ENCODE measurements around the gene MAB21L2. TPM values are rescaled to one million over a fixed set of nuclear protein-coding genes. Genes with fewer than 3 reads are reported as not detected.
"Not testable (repeated sequence)": the region's sequence is repeated elsewhere in the genome, so short reads cannot be mapped to it uniquely, and the experiment has no call there.

The MAB21L2 gene
- total RNA-seq, 1 experiment from 2014 or later = not detected

- BruUV-seq (replicated peaks) = no TSS peak
- DNase-seq = no peak
- ChIA-PET CTCF (no interaction called here), POLR2A (ENCODE audit: unreplicated experiment) (interaction anchor here (0.7 kb wide), 1 partner anchor 423 kb away, joined by 4 read pairs; no protein-coding TSS in a partner anchor)
- Histone ChIP-seq H3K36me3 (ENCODE audit: low read depth) (no peaks in the 10 kb centered on the region), H3K4me3 (no peak overlapping the region), H3F3A (ENCODE audit: insufficient read depth, low read depth) (no peaks in the 10 kb centered on the region), H3K79me2 (ENCODE audit: low read depth) (no peaks in the 10 kb centered on the region), H3K27me3 (ENCODE audit: insufficient read depth, low read depth) (no peaks in the 10 kb centered on the region), H3K4me1 (replicated peaks; ENCODE audit: insufficient read depth) (no peaks in the 10 kb centered on the region), H3K4me2 (no peak overlapping the region), H4K20me1 (ENCODE audit: insufficient read depth) (no peaks in the 10 kb centered on the region), H3K9me3 (ENCODE audit: insufficient read depth, low read depth) (no peaks in the 10 kb centered on the region), H2AFZ (no peak overlapping the region), H3K9me2 (ENCODE audit: insufficient read depth) (no peaks in the 10 kb centered on the region), H3K27ac (no peak overlapping the region)
- TF ChIP-seq EZH2 (IDR thresholded peaks at IDR 0.05; ENCODE audit: low read depth) = no peak
- no peak for TF ChIP-seq CTCF (conservative IDR thresholded peaks at IDR 0.05)
- intact Hi-C loops (cut with micrococcal nuclease; ENCODE audit: unreplicated experiment) = no loop called here
Measured at GRCh38 chr4:150543042-150543441, 38.9 kb upstream of the MAB21L2 start.

- Histone ChIP-seq H3K4me3 (no peak overlapping the region), H2AFZ (no peak overlapping the region), H3K27me3 (ENCODE audit: insufficient read depth, low read depth) (no peaks in the 10 kb centered on the region), H3F3A (ENCODE audit: insufficient read depth, low read depth) (no peaks in the 10 kb centered on the region), H4K20me1 (ENCODE audit: insufficient read depth) (no peaks in the 10 kb centered on the region), H3K27ac (no peak overlapping the region), H3K79me2 (ENCODE audit: low read depth) (no peaks in the 10 kb centered on the region), H3K9me2 (ENCODE audit: insufficient read depth) (no peaks in the 10 kb centered on the region), H3K36me3 (ENCODE audit: low read depth) (no peaks in the 10 kb centered on the region), H3K4me2 (no peak overlapping the region), H3K9me3 (ENCODE audit: insufficient read depth, low read depth) (no peaks in the 10 kb centered on the region), H3K4me1 (replicated peaks; ENCODE audit: insufficient read depth) (no peaks in the 10 kb centered on the region)
- intact Hi-C loops (cut with micrococcal nuclease; ENCODE audit: unreplicated experiment) = no loop called here
- BruUV-seq (replicated peaks) = no TSS peak
- ChIA-PET CTCF (no interaction called here), POLR2A (ENCODE audit: unreplicated experiment) (no interaction called here)
- no peak for TF ChIP-seq CTCF (conservative IDR thresholded peaks at IDR 0.05)
- no peak for TF ChIP-seq EZH2 (IDR thresholded peaks at IDR 0.05; ENCODE audit: low read depth)
- no peak for DNase-seq
Measured at GRCh38 chr4:150546286-150546685, 35.7 kb upstream of the MAB21L2 start.

- TF ChIP-seq EZH2 (IDR thresholded peaks at IDR 0.05; ENCODE audit: low read depth) = no peak
- no peak for TF ChIP-seq CTCF (conservative IDR thresholded peaks at IDR 0.05)
- POLR2A ChIA-PET (ENCODE audit: unreplicated experiment) = no interaction called here
Measured at GRCh38 chr4:150547154-150547838, 34.7 kb upstream of the MAB21L2 start.

GRCh38 chr4:150557811-150558210 lies 24.1 kb upstream of the MAB21L2 start:
- H2AFZ ChIP-seq; H3K27me3 ChIP-seq (ENCODE audit: insufficient read depth, low read depth); H4K20me1 ChIP-seq (ENCODE audit: insufficient read depth); H3K9me2 ChIP-seq (ENCODE audit: insufficient read depth); CTCF ChIA-PET; DNase-seq; H3K4me1 ChIP-seq (replicated peaks; ENCODE audit: insufficient read depth); POLR2A ChIA-PET (ENCODE audit: unreplicated experiment); H3K4me3 ChIP-seq; H3K9me3 ChIP-seq (ENCODE audit: insufficient read depth, low read depth); H3K27ac ChIP-seq; H3K79me2 ChIP-seq (ENCODE audit: low read depth); H3F3A ChIP-seq (ENCODE audit: insufficient read depth, low read depth); H3K36me3 ChIP-seq (ENCODE audit: low read depth); H3K4me2 ChIP-seq; BruUV-seq (replicated peaks); intact Hi-C loops (cut with micrococcal nuclease; ENCODE audit: unreplicated experiment): not testable (repeated sequence)

More at GRCh38 chr4:150547154-150547838, 34.7 kb upstream of the MAB21L2 start:
- Histone ChIP-seq H2AFZ (no peak overlapping the region), H3K27ac (no peak overlapping the region), H3F3A (ENCODE audit: insufficient read depth, low read depth) (no peaks in the 10 kb centered on the region), H3K4me2 (no peak overlapping the region), H3K79me2 (ENCODE audit: low read depth) (no peaks in the 10 kb centered on the region), H3K27me3 (ENCODE audit: insufficient read depth, low read depth) (no peaks in the 10 kb centered on the region), H3K9me2 (ENCODE audit: insufficient read depth) (no peaks in the 10 kb centered on the region), H3K36me3 (ENCODE audit: low read depth) (no peaks in the 10 kb centered on the region), H3K4me3 (no peak overlapping the region), H3K4me1 (replicated peaks; ENCODE audit: insufficient read depth) (no peaks in the 10 kb centered on the region), H3K9me3 (ENCODE audit: insufficient read depth, low read depth) (no peaks in the 10 kb centered on the region), H4K20me1 (ENCODE audit: insufficient read depth) (no peaks in the 10 kb centered on the region)
- no peak for DNase-seq
- intact Hi-C loops (cut with micrococcal nuclease; ENCODE audit: unreplicated experiment) = no loop called here
- CTCF ChIA-PET = no interaction called here
- no TSS peak for BruUV-seq (replicated peaks)

Measured in PC-9 (cell line).